Neural crest cell (in vitro differentiated cells): ENCODE results near the gene CTCF. TPM values are rescaled to one million over a fixed set of nuclear protein-coding genes. Genes with fewer than 3 reads are reported as not detected.

ENCODE experiments used
- DNase-seq: peaks from one replicate; pipeline ENCODE4 v3.0.0; 2021; ENCODE audit warnings: low read depth, mixed read lengths, low spot score
- H3K27ac Mint-ChIP-seq: one replicate; pipeline ENCODE4 v1.8.0; 2021; ENCODE audit warnings: mild to moderate bottlenecking, mixed read lengths; ENCODE audit not compliant: unreplicated experiment
- H3K27me3 Mint-ChIP-seq: 2 replicates; pipeline ENCODE4 v1.8.0; 2021; ENCODE audit warnings: low read depth, mild to moderate bottlenecking, mixed read lengths
- H3K36me3 Mint-ChIP-seq: 2 replicates; pipeline ENCODE4 v1.8.0; 2021; ENCODE audit warnings: low read depth, mild to moderate bottlenecking, mixed read lengths
- H3K4me1 Mint-ChIP-seq: 2 replicates; pipeline ENCODE4 v1.8.0; 2021; ENCODE audit warnings: mixed read lengths
- H3K4me3 Mint-ChIP-seq: one replicate; pipeline ENCODE4 v1.8.0; 2021; ENCODE audit warnings: mild to moderate bottlenecking, mixed read lengths
- H3K9me3 Mint-ChIP-seq: 2 replicates; pipeline ENCODE4 v1.8.0; 2021; ENCODE audit warnings: mixed read lengths
- CTCF ChIP-seq: fragments of 200-600 bp; sonication (generic); conservative IDR thresholded peaks from 2 replicates; pipeline ENCODE4 v1.5.0; 2021; ENCODE audit warnings: antibody characterized with exemption, mild to moderate bottlenecking
- total RNA-seq: library from RNA; stranded (reverse); gene quantifications from 2 replicates; pipeline ENCODE4 v1.2.1, GENCODE V29; 2021

The CTCF gene
- total RNA-seq, 1 donor from 2014 or later = 78.8 TPM

GRCh38 chr16:67685388-67686112, 123.2 kb downstream of the CTCF start:
- no peaks in the 10 kb centered on the region for H3K36me3 Mint-ChIP-seq
- H3K9me3 Mint-ChIP-seq = no peaks in the 10 kb centered on the region
- DNase-seq = no peak
- H3K27ac Mint-ChIP-seq = no peak overlapping the region
- H3K4me1 Mint-ChIP-seq = no peaks in the 10 kb centered on the region
- no peak for TF ChIP-seq CTCF
- H3K27me3 Mint-ChIP-seq = no peaks in the 10 kb centered on the region
- H3K4me3 Mint-ChIP-seq = no peak overlapping the region

Other genes starting within 250 kb of the CTCF start
- 1.1 and 1.3 TPM in 2 replicates for gene KCTD19, start 235.8 kb upstream of the CTCF start, total RNA-seq
- 0.21 TPM in 1 of 2 replicates, not detected in the other for gene LRRC36, start 235.7 kb upstream of the CTCF start, total RNA-seq
- 3.4 and 4.7 TPM in 2 replicates for gene TPPP3, start 169.0 kb upstream of the CTCF start, total RNA-seq
- gene ZDHHC1, start 146.0 kb upstream of the CTCF start, total RNA-seq = 9.5 and 10.2 TPM in 2 replicates
- gene HSD11B2, start 131.4 kb upstream of the CTCF start, total RNA-seq = 3.8 and 4.7 TPM in 2 replicates
- 54.7 and 55.4 TPM in 2 replicates for gene ATP6V0D1, start 81.4 kb upstream of the CTCF start, total RNA-seq
- not detected in 2 replicates for gene AGRP, start 79.0 kb upstream of the CTCF start, total RNA-seq
- gene RIPOR1, start 33.7 kb upstream of the CTCF start, total RNA-seq = 60.6 and 65.7 TPM in 2 replicates
- 2.0 and 3.5 TPM in 2 replicates for gene CARMIL2, start 82.6 kb downstream of the CTCF start, total RNA-seq
- 39.3 and 39.8 TPM in 2 replicates for gene ACD, start 97.7 kb downstream of the CTCF start, total RNA-seq
- gene PARD6A, start 98.4 kb downstream of the CTCF start, total RNA-seq = 7.5 and 8.3 TPM in 2 replicates
- gene ENKD1, start 104.2 kb downstream of the CTCF start, total RNA-seq = 23.3 and 24.5 TPM in 2 replicates
- gene C16orf86, start 104.3 kb downstream of the CTCF start, total RNA-seq = 1.7 and 2.0 TPM in 2 replicates
- gene GFOD2, start 156.8 kb downstream of the CTCF start, total RNA-seq = 33.8 and 34.3 TPM in 2 replicates
- gene RANBP10, start 244.0 kb downstream of the CTCF start, total RNA-seq = 21.7 and 22.1 TPM in 2 replicates
- 6.6 and 7.5 TPM in 2 replicates for gene TSNAXIP1, start 244.4 kb downstream of the CTCF start, total RNA-seq